GM12865 (cell line): ENCODE data around the gene RFTN1.

Source experiments
- DNase-seq: peaks from one replicate; pipeline ENCODE4 v3.0.0; 2010; ENCODE audit warnings: low read depth
- H3K4me3 ChIP-seq: 2 replicates; pipeline ENCODE4 v1.5.1; 2011; ENCODE audit warnings: mild to moderate bottlenecking, low read depth, low read length, control low read depth
- TF ChIP-seq, protein P1 (sequence below): IDR thresholded peaks from 2 replicates; pipeline ENCODE4 v1.5.1; 2011; ENCODE audit warnings: low read length, control low read depth, low read depth, inconsistent platforms; ENCODE audit not compliant: insufficient read depth; ENCODE audit errors: missing control alignments

RFTN1 gene, protein sequence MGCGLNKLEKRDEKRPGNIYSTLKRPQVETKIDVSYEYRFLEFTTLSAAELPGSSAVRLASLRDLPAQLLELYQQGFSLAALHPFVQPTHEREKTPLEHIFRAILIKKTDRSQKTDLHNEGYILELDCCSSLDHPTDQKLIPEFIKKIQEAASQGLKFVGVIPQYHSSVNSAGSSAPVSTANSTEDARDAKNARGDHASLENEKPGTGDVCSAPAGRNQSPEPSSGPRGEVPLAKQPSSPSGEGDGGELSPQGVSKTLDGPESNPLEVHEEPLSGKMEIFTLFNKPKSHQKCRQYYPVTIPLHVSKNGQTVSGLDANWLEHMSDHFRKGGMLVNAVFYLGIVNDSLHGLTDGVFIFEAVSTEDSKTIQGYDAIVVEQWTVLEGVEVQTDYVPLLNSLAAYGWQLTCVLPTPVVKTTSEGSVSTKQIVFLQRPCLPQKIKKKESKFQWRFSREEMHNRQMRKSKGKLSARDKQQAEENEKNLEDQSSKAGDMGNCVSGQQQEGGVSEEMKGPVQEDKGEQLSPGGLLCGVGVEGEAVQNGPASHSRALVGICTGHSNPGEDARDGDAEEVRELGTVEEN

GRCh38 chr3:16513141-16514020 lies at the start of gene RFTN1:
Gene RFTN1 (minus strand): TSS chr3:16513699. CDS start chr3:16493869, 19,830 bp downstream.
- TF ChIP-seq, protein P1, sequence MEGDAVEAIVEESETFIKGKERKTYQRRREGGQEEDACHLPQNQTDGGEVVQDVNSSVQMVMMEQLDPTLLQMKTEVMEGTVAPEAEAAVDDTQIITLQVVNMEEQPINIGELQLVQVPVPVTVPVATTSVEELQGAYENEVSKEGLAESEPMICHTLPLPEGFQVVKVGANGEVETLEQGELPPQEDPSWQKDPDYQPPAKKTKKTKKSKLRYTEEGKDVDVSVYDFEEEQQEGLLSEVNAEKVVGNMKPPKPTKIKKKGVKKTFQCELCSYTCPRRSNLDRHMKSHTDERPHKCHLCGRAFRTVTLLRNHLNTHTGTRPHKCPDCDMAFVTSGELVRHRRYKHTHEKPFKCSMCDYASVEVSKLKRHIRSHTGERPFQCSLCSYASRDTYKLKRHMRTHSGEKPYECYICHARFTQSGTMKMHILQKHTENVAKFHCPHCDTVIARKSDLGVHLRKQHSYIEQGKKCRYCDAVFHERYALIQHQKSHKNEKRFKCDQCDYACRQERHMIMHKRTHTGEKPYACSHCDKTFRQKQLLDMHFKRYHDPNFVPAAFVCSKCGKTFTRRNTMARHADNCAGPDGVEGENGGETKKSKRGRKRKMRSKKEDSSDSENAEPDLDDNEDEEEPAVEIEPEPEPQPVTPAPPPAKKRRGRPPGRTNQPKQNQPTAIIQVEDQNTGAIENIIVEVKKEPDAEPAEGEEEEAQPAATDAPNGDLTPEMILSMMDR, result no peak
- DNase-seq, result peak; percentile 74
- peak within 1 kb of the TSS; percentile 65 for H3K4me3 ChIP-seq

- no peak for DNase-seq
- H3K4me3 ChIP-seq, result no peak overlapping the region
- TF ChIP-seq, protein P1, result no peak
Observed at GRCh38 chr3:16559653-16560365, 46.3 kb upstream of the RFTN1 start.

GRCh38 chr3:16554126-16554525 lies 40.6 kb upstream of the RFTN1 start:
- TF ChIP-seq, protein P1, result no peak
- H3K4me3 ChIP-seq, result no peak overlapping the region
- no peak for DNase-seq

DNA sequence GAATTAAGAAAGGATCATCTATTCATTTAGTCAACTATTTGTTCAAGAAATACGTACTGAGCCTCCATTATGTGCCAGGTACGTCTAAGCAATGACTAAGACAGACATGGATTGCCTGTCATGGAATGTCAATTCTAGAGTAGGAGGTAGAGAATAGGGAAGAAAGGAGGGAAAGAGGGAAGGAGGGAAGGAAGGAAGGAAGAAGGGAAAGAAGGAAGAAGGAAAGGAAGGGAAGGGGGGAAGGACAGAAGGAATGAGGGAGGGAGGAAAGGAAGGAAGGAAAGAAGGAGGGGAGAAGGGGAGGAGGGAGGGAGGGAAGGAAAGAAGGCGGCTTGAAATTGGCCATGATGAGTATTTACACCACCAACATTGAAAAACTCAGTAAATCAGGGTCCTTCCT lies 39.3 kb upstream of the RFTN1 start:
- TF ChIP-seq, protein P1, result no peak
- no peak for DNase-seq
- no peak overlapping the region for H3K4me3 ChIP-seq

DNA sequence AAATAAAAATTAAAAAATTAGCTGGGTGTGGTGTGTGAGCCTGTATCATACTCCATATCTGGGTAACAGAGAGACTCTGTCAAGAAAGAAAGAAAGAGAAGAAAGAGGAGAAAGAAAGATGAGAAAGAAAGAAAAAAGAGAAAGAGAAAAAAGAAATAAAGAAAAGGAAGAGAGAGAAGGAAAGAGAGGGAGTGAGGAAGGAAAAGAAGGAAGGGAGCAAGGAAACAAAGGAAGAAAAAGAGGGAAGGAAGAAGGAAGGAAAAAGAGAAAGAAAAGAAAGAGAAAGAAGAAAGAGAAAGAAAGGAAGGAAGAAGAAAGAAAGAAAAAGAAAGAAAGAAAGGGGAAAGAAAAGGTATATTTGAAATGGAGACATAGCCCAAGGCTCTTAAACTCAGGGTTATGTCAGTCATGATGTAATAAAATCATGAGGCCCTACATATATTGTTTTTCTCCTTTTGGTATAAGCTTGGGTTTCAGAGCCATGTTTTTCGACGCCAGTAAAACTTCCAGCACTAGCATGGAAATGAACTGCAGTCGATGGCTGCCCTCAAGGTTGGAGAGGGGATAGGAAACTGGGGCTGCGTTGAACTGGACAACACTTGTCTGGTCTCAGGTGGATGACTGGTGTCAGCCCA lies 38.0 kb upstream of the RFTN1 start:
- TF ChIP-seq, protein P1, result no peak
- H3K4me3 ChIP-seq, result no peak overlapping the region
- no peak for DNase-seq

DNA sequence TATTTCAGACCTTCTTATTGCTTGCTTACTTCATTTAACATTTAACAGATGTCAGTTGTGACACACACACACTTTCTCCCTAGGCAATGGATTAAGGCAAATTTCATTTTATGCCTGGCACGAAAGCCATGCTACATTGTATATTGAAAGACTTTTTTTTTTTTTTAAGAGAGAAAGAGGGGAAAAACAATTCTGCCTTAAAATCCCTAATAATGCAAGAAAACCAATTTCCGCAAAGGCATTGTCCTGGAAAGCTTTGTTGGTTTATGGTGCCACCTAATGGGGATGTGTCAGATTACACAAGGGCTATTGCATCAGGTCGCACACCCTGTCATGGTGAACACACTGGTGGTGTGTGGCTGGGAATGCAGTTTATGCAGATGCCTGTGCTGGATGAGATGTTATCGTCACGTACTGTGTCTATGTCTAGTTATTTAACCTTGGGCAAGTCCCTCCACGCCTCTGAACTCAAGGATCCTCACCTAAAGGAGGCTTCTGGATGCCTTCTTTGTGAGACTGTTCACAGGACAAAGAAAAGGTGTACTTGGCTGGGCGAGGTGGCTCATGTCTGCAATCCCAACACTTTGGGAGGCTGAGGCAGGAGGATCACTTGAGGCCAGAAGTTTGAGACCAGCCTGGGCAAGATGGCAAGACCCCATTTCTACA lies 37.3 kb upstream of the RFTN1 start:
- no peak overlapping the region for H3K4me3 ChIP-seq
- TF ChIP-seq, protein P1, result peak; percentile 84
- DNase-seq, result peak; percentile 88
